Measurements from ENCODE around the gene CDH6.

GRCh38 chr5:31322946-31323345, 129.5 kb downstream of the CDH6 start:
- TF ChIP-seq EZH2 (IDR thresholded peaks at IDR 0.05) (no peak), POLR2AphosphoS5 (IDR thresholded peaks at IDR 0.05; ENCODE audit: borderline replicate concordance, low read depth, low read length) (no peak)

Data from SK-N-MC (cell line).